Esophagus muscularis mucosa (tissue), 4 donors: ENCODE measurements around the gene LRGUK. TPM values are rescaled to one million over a fixed set of nuclear protein-coding genes. Genes with fewer than 3 reads are reported as not detected.

ENCODE experiments used
- DNase-seq: peaks from one replicate; pipeline ENCODE4 v3.0.0-alpha.2; 2017; ENCODE audit errors: extremely low spot score
- H3K27ac ChIP-seq, 4 donors: fragments of 200-600 bp; sonication (generic); replicated peaks in 1 of 4; 1 replicate in 3 of 4; 2 replicates in 1 of 4; pipeline ENCODE4 v1.5.1; 2016 to 2019; ENCODE audit warnings: mild to moderate bottlenecking in 1 of 4
- H3K27me3 ChIP-seq, 4 donors: fragments of 200-600 bp; sonication (generic); one replicate each; pipeline versions ENCODE4 v1.5.1 to v1.6.0; 2016 to 2019
- H3K36me3 ChIP-seq, 4 donors: fragments of 200-600 bp; sonication (generic); one replicate each; pipeline ENCODE4 v1.5.1; 2016 to 2019
- H3K4me1 ChIP-seq, 4 donors: fragments of 200-600 bp; sonication (generic); one replicate each; pipeline ENCODE4 v1.5.1; 2016 to 2019
- H3K4me3 ChIP-seq, 4 donors: fragments of 200-600 bp; sonication (generic); 1 replicate in 2 of 4; 2 replicates in 2 of 4; pipeline ENCODE4 v1.5.1; 2016 to 2019; ENCODE audit warnings: mild to moderate bottlenecking in 4 of 4, moderate library complexity in 1 of 4
- H3K9me3 ChIP-seq, 4 donors: fragments of 200-600 bp; sonication (generic); 1 replicate in 3 of 4; 2 replicates in 1 of 4; pipeline ENCODE4 v1.5.1; 2016 to 2019
- EP300 ChIP-seq: sonication (generic); formaldehyde crosslinking; IDR thresholded peaks from one replicate; pipeline ENCODE4 v1.6.1; 2017; ENCODE audit warnings: antibody characterized with exemption
- POLR2A ChIP-seq: fragments of 450-650 bp; IDR thresholded peaks from one replicate; pipeline ENCODE4 v1.6.1; 2017; ENCODE audit warnings: antibody characterized with exemption, moderate library complexity, mild to moderate bottlenecking, low read depth
- POLR2AphosphoS5 ChIP-seq, 2 donors: sonication (generic); formaldehyde crosslinking; IDR thresholded peaks; one replicate each; pipeline ENCODE4 v1.6.1; 2017; ENCODE audit warnings: antibody characterized with exemption in 2 of 2
- WGBS: methylation state at CpG from one replicate; pipeline ENCODE4 v1.1.5; 2018; 5-methylcytosine and 5-hydroxymethylcytosine counted together
- intact Hi-C: fragments of 100-400 bp; cut with DNase I; formaldehyde crosslinking; loops from one replicate; pipeline ENCODE4 v1.15.1; 2023
- total RNA-seq, 4 donors: library from RNA; depleted of rRNA; stranded (reverse); fragments of >200 nt; gene quantifications; one replicate each; pipeline versions ENCODE4 v1.1.0 to v1.2.1, GENCODE V29; 2016
- TF ChIP-seq, protein P1 (sequence below), 3 experiments: fragments of 200-600 bp in 2 of 3; fragments of 450-650 bp in 1 of 3; sonication (generic) in 2 of 3; IDR thresholded peaks; one replicate each; pipeline ENCODE4 v1.5.1; 2017 to 2019; ENCODE audit warnings: antibody characterized with exemption in 3 of 3, mild to moderate bottlenecking in 2 of 3, moderate library complexity in 1 of 3

The LRGUK gene
- total RNA-seq, 4 donors from 2014 or later, result 0.13 to 0.83 (median 0.31) TPM

DNA sequence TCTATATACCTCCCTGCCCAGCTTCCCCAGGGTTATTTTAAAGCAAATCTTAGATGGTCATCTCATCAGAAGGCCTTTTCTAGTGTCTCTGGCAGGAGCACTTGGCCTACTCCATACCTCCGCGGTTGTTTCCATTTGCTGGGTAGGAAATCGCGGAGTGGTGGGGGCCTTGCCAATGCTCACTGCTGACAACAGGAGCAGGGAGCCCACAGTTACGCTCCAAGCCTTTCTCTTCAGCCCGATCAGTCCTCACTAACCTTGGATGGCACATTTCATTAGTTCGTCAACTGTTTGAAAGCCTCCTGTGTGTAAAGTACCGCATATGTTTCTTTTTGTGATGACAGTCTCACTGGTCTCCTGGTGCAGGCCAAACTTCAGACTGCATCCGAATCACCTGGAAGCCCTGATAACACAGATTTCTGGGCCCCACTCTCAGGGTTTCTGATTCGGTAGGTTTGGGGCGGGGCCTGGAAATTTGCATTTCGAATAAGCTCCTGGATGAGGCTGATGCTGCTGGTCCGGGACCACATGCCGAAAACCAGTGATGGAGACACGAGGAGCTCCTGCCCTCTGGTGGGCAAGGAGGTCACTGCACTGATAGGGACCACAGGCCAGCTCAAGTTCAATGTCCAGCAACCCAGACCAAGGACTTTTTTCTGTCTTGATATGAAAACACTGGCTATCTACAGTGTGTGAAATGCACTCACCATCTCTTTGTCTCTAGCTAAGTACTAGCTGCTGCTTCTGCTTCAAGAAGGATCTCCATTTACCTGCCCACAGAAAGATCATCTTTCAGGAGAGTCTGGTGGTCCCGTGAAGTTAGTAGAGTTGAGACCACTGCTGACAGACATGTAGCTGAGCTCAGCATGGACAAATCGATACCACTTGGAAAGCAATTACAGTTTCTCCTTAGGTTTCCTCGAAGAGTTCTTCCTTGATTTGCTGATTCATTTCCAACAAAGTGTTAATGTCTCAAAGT lies 14.0 kb downstream of the LRGUK start:
- Histone ChIP-seq H3K27ac (no peak overlapping the region), H3K4me1 (peaks cover 0 to 6% (median 2%) of the 10 kb centered on the region in 4 donors), H3K27me3 (no peaks in the 10 kb centered on the region), H3K36me3 (no peaks in the 10 kb centered on the region), H3K4me3 (no peak overlapping the region), H3K9me3 (no peaks in the 10 kb centered on the region)
- intact Hi-C loops, result no loop called here
- TF ChIP-seq, protein P1, sequence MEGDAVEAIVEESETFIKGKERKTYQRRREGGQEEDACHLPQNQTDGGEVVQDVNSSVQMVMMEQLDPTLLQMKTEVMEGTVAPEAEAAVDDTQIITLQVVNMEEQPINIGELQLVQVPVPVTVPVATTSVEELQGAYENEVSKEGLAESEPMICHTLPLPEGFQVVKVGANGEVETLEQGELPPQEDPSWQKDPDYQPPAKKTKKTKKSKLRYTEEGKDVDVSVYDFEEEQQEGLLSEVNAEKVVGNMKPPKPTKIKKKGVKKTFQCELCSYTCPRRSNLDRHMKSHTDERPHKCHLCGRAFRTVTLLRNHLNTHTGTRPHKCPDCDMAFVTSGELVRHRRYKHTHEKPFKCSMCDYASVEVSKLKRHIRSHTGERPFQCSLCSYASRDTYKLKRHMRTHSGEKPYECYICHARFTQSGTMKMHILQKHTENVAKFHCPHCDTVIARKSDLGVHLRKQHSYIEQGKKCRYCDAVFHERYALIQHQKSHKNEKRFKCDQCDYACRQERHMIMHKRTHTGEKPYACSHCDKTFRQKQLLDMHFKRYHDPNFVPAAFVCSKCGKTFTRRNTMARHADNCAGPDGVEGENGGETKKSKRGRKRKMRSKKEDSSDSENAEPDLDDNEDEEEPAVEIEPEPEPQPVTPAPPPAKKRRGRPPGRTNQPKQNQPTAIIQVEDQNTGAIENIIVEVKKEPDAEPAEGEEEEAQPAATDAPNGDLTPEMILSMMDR (IDR thresholded peaks at IDR 0.05), result peak; percentile 83 to 95 (median 85)
- no peak for TF ChIP-seq POLR2A
- no peak for TF ChIP-seq POLR2AphosphoS5 (IDR thresholded peaks at IDR 0.05)
- no peak for TF ChIP-seq EP300
- 48% methylated on average over 16 of the region's 18 CpGs for WGBS
- no peak for DNase-seq

DNA sequence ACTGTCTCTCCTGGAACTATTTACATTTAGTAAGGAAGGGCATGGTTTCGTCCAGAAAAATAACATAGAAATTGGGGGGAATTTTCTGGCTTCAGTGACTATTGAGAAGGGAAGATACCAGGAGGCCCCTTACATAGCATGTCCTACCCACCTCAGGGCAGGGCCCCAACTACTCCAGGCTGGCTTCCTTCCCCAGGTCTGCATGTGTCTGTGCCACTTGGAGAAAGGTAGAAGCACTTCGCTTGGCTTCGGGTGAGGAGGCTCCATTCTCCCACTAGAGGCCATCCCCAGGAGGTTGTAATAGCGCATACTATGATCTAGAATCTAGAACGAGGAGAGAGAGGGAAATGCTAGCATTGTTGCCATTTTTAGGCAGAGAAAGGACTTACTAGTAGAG lies 14.7 kb downstream of the LRGUK start:
- intact Hi-C loops, result no loop called here
- TF ChIP-seq POLR2AphosphoS5 (IDR thresholded peaks at IDR 0.05) (no peak), POLR2A (no peak), EP300 (no peak)
- Histone ChIP-seq H3K36me3 (no peaks in the 10 kb centered on the region), H3K4me3 (no peak overlapping the region), H3K4me1 (peaks cover 0 to 6% (median 2%) of the 10 kb centered on the region in 4 donors), H3K9me3 (no peaks in the 10 kb centered on the region), H3K27me3 (no peaks in the 10 kb centered on the region), H3K27ac (no peak overlapping the region)
- no peak for DNase-seq
- 71% methylated on average over 5 of the region's 5 CpGs for WGBS

DNA sequence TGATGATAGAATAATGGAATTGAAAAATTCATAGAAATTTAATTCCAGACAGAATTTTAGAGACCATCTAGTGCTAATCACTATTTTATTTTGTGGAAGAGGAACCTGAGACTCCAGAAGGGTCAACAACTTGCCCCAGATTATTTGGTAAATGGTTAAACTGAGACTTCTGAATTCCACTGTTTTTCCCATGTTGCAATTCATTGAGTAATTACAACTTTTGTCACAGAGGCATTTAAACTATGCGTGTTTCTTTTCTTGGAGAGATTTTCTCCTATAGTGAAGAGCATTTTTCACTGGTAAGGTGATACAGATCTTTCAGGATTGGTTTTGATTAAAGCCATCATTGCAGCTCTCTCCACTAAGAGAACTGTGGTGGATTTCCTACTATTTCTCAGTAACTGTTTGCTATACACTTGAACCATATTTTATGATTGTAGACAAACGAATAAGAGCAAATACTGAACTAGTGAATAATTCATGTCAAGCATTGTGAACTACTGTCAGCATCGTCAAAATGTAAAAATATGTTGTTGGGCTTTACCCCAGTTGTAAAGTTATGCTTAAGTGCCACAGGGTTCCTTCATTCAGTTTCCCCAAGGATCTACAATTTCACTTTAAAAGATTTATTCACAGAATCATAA lies 26.5 kb downstream of the LRGUK start:
- Histone ChIP-seq H3K4me1 (no peaks in the 10 kb centered on the region), H3K27me3 (no peaks in the 10 kb centered on the region), H3K9me3 (no peaks in the 10 kb centered on the region), H3K27ac (no peak overlapping the region), H3K36me3 (no peaks in the 10 kb centered on the region), H3K4me3 (no peak overlapping the region)
- intact Hi-C loops, result no loop called here
- DNase-seq, result no peak
- TF ChIP-seq, protein P1 (IDR thresholded peaks at IDR 0.05), result no peak
- TF ChIP-seq EP300, result no peak
- no peak for TF ChIP-seq POLR2A
- TF ChIP-seq POLR2AphosphoS5 (IDR thresholded peaks at IDR 0.05), result no peak
- 76% methylated on average over 3 of the region's 3 CpGs for WGBS

DNA sequence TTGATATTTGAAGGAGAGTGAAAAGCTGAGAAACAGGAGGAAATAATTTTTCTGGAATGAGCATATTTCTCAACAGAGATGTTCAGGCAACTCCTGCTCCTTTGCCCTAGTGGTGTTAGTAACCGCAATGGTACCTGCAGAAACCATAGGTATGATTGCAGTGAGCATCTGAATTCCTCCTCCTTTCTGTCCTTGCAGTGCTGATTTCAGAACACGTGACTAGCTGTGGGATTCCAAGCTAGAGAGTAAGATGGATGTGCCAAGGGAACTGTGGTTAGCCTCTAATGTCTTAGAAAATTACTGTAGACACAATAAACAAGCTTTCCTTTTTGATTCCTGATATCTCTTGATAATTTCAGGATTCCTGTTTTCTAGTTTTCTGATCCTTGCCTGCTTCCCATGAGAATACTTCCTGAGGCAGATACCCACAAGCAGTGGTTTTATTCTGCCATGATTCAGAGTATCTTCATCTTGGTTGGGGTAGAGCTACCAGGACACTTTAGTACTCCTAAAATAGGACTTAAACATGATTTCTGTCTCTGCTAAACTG lies 27.5 kb downstream of the LRGUK start:
- Histone ChIP-seq H3K9me3 (no peaks in the 10 kb centered on the region), H3K4me3 (no peak overlapping the region), H3K27me3 (no peaks in the 10 kb centered on the region), H3K27ac (no peak overlapping the region), H3K36me3 (no peaks in the 10 kb centered on the region), H3K4me1 (no peaks in the 10 kb centered on the region)
- WGBS, result 71% methylated on average over 2 of the region's 2 CpGs
- intact Hi-C loops, result no loop called here
- TF ChIP-seq EP300 (no peak), POLR2AphosphoS5 (IDR thresholded peaks at IDR 0.05) (no peak), POLR2A (no peak)
- TF ChIP-seq, protein P1 (IDR thresholded peaks at IDR 0.05), result no peak
- no peak for DNase-seq

DNA sequence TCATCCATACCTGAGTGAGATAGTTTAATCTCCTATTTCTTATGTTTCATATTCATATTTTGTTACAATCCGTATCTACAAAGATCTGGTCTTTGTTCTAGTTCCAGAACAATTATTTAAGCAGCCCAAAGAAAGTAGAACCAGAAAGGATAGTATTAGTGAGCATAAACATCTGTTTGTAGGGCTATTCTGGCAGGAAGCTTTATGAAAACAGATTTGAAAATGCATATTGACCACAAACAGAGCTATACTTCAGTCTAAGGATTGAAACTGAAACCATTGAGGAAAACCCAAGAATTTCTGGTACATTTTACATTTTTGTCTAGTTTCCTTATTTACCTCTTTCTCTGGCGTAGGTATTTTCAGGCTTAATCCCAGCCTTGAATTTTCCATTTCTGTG lies 28.1 kb downstream of the LRGUK start:
- Histone ChIP-seq H3K36me3 (no peaks in the 10 kb centered on the region), H3K4me3 (no peak overlapping the region), H3K27ac (no peak overlapping the region), H3K27me3 (no peaks in the 10 kb centered on the region), H3K9me3 (no peaks in the 10 kb centered on the region), H3K4me1 (no peaks in the 10 kb centered on the region)
- DNase-seq, result no peak
- TF ChIP-seq, protein P1 (IDR thresholded peaks at IDR 0.05), result no peak
- no peak for TF ChIP-seq POLR2AphosphoS5 (IDR thresholded peaks at IDR 0.05)
- no peak for TF ChIP-seq POLR2A
- TF ChIP-seq EP300, result no peak
- intact Hi-C loops, result no loop called here
- 82% methylated on average over 2 of the region's 2 CpGs for WGBS
